OCI-LY7 (cell line): ENCODE data around the gene BRINP2. TPM values are rescaled to one million over a fixed set of nuclear protein-coding genes. Genes with fewer than 3 reads are reported as not detected.

Experiments used
- BruUV-seq: library from RNA; stranded (reverse); fragments of 400-500 nt; replicated peaks from 2 replicates; lab custom pipeline; 2021; lab: Mats Ljungman, UMichigan
- CTCF ChIA-PET: fragments of 300-600 bp; sonication (Branson Sonifier 250); formaldehyde crosslinking; loops from one replicate; lab custom pipeline; 2022; ENCODE audit warnings: antibody characterized with exemption; ENCODE audit not compliant: unreplicated experiment; lab: Charles Lee
- POLR2A ChIA-PET: fragments of 300-600 bp; sonication (Branson Sonifier 250); formaldehyde crosslinking; loops from one replicate; lab custom pipeline; 2022; ENCODE audit warnings: antibody characterized with exemption; lab: Charles Lee
- DNase-seq: peaks from one replicate; pipeline ENCODE4 v3.0.0-alpha.2; 2015; ENCODE audit warnings: low spot score
- H2AFZ ChIP-seq: fragments of 200-600 bp; sonication (generic), shearing (Covaris generic); 2 replicates; pipeline ENCODE4 v1.6.1; 2014; ENCODE audit warnings: mild to moderate bottlenecking, antibody characterized with exemption, low read length, moderate library complexity
- H3K27ac ChIP-seq: fragments of 200-600 bp; sonication (generic); 2 replicates; pipeline ENCODE4 v1.5.1; 2014; ENCODE audit warnings: mixed run types, low read depth, mild to moderate bottlenecking, moderate library complexity, low read length, inconsistent platforms; ENCODE audit not compliant: poor library complexity, severe bottlenecking
- H3K36me3 ChIP-seq: fragments of 200-600 bp; sonication (generic); 2 replicates; pipeline ENCODE4 v1.6.1; 2014; ENCODE audit warnings: mild to moderate bottlenecking, antibody characterized with exemption, low read length, moderate library complexity, mixed read lengths; ENCODE audit not compliant: insufficient read depth
- H3K4me1 ChIP-seq: fragments of 200-600 bp; sonication (generic); 2 replicates; pipeline ENCODE4 v1.5.1; 2014; ENCODE audit warnings: mild to moderate bottlenecking, low read length; ENCODE audit not compliant: insufficient read depth, poor library complexity, severe bottlenecking
- H3K4me2 ChIP-seq: fragments of 200-600 bp; sonication (generic); 2 replicates; pipeline ENCODE4 v1.6.1; 2014; ENCODE audit warnings: mild to moderate bottlenecking, low read length
- H3K4me3 ChIP-seq: fragments of 200-600 bp; sonication (generic); 2 replicates; pipeline ENCODE4 v1.5.1; 2014; ENCODE audit warnings: mild to moderate bottlenecking, low read depth, low read length; ENCODE audit not compliant: poor library complexity, severe bottlenecking
- H3K79me2 ChIP-seq: fragments of 200-600 bp; sonication (generic); 2 replicates; pipeline ENCODE4 v1.6.1; 2016; ENCODE audit warnings: low read depth, mild to moderate bottlenecking, low read length, moderate library complexity, mixed read lengths; ENCODE audit not compliant: insufficient read depth
- H3K9me2 ChIP-seq: fragments of 200-600 bp; sonication (generic); 2 replicates; pipeline ENCODE4 v1.6.1; 2016; ENCODE audit warnings: mild to moderate bottlenecking, low read length, mixed read lengths; ENCODE audit not compliant: insufficient read depth
- H3K9me3 ChIP-seq: fragments of 200-600 bp; sonication (generic); 2 replicates; pipeline ENCODE4 v1.6.1; 2014; ENCODE audit warnings: mild to moderate bottlenecking, mixed run types, low read length, mixed read lengths
- H4K20me1 ChIP-seq: fragments of 200-600 bp; sonication (generic); 2 replicates; pipeline ENCODE4 v1.6.1; 2014; ENCODE audit warnings: mild to moderate bottlenecking, antibody characterized with exemption, low read length, moderate library complexity, mixed read lengths; ENCODE audit not compliant: insufficient read depth
- EZH2phosphoT487 ChIP-seq: fragments of 200-600 bp; sonication (generic); IDR thresholded peaks from 2 replicates; pipeline ENCODE4 v1.6.1; 2018; ENCODE audit warnings: low read depth, borderline replicate concordance, mild to moderate bottlenecking, mixed run types, antibody characterized with exemption, low read length, moderate library complexity, mixed read lengths
- intact Hi-C: fragments of 100-400 bp; cut with micrococcal nuclease; formaldehyde crosslinking; loops from one replicate; pipeline ENCODE4 v1.10.0; 2022; ENCODE audit not compliant: unreplicated experiment
- total RNA-seq, 2 experiments: library from RNA; depleted of rRNA in 1 of 2; stranded (reverse); fragments of >200 nt in 1 of 2; shearing (Covaris generic) in 1 of 2; gene quantifications; 2 replicates each; pipeline ENCODE4 v1.2.3, GENCODE V29; 2014 to 2022
- TF ChIP-seq, protein P1 (sequence below): fragments of 200-600 bp; sonication (generic); conservative IDR thresholded peaks from 2 replicates; pipeline ENCODE4 v1.5.1; 2014; ENCODE audit warnings: mild to moderate bottlenecking, antibody characterized with exemption, low read length, moderate library complexity, mixed read lengths

BRINP2 gene
- total RNA-seq, 2 experiments from 2014 or later: not detected

DNA sequence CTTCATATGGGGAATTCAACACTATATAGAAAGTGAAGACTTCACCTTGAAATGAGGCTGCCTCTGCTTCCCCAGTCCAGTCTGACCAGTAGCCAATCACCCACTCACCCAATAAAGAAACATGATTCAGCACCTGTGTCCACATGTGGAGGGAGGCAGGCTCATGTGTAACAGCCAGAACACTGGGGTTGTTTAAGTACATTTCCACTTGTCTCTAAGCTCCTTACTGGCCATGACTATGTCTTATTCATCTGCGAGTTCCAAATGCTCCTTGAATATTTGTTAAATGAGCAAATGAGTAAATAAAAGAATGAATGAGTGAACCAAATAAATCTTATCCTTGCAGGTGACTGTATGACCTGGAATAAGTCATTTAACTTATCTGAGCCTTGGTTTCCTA is 100.1 kb downstream of the BRINP2 start:
- Histone ChIP-seq H4K20me1 (no peaks in the 10 kb centered on the region), H3K4me3 (no peak overlapping the region), H3K27ac (no peak overlapping the region), H3K9me3 (no peaks in the 10 kb centered on the region), H3K36me3 (no peaks in the 10 kb centered on the region), H3K4me2 (no peak overlapping the region), H2AFZ (no peak overlapping the region), H3K4me1 (no peaks in the 10 kb centered on the region), H3K79me2 (no peaks in the 10 kb centered on the region), H3K9me2 (no peaks in the 10 kb centered on the region)
- TF ChIP-seq EZH2phosphoT487: no peak
- TF ChIP-seq, protein P1, sequence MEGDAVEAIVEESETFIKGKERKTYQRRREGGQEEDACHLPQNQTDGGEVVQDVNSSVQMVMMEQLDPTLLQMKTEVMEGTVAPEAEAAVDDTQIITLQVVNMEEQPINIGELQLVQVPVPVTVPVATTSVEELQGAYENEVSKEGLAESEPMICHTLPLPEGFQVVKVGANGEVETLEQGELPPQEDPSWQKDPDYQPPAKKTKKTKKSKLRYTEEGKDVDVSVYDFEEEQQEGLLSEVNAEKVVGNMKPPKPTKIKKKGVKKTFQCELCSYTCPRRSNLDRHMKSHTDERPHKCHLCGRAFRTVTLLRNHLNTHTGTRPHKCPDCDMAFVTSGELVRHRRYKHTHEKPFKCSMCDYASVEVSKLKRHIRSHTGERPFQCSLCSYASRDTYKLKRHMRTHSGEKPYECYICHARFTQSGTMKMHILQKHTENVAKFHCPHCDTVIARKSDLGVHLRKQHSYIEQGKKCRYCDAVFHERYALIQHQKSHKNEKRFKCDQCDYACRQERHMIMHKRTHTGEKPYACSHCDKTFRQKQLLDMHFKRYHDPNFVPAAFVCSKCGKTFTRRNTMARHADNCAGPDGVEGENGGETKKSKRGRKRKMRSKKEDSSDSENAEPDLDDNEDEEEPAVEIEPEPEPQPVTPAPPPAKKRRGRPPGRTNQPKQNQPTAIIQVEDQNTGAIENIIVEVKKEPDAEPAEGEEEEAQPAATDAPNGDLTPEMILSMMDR: no peak
- intact Hi-C loops: no loop called here
- ChIA-PET POLR2A (no interaction called here), CTCF (no interaction called here)
- BruUV-seq: no TSS peak
- DNase-seq: no peak

DNA sequence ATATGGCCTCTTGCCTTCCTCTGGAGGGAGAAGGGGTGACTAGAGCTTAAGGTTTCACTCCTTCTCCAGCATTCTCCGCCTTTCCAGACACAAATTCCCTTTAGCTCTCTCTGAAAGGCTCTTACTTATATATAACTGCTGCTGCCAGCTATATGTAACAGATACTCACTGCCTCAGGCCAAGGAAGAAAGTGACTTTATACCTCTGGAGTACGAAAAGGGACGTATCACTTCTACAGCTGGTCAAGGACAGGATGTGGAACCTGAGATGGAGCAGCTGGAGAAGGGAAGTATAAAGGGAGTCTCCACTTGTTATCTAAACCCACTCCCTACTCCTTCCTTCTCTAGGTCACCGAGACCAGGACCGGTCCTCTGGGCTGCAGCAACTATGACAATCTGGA is 102.4 kb downstream of the BRINP2 start:
- ChIA-PET POLR2A (no interaction called here), CTCF (no interaction called here)
- Histone ChIP-seq H4K20me1 (no peaks in the 10 kb centered on the region), H2AFZ (no peak overlapping the region), H3K9me3 (no peaks in the 10 kb centered on the region), H3K9me2 (no peaks in the 10 kb centered on the region), H3K4me3 (no peak overlapping the region), H3K79me2 (no peaks in the 10 kb centered on the region), H3K36me3 (no peaks in the 10 kb centered on the region), H3K4me1 (no peaks in the 10 kb centered on the region), H3K27ac (no peak overlapping the region), H3K4me2 (no peak overlapping the region)
- DNase-seq: no peak
- no peak for TF ChIP-seq EZH2phosphoT487
- TF ChIP-seq, protein P1: no peak
- intact Hi-C loops: no loop called here
- no TSS peak for BruUV-seq

DNA sequence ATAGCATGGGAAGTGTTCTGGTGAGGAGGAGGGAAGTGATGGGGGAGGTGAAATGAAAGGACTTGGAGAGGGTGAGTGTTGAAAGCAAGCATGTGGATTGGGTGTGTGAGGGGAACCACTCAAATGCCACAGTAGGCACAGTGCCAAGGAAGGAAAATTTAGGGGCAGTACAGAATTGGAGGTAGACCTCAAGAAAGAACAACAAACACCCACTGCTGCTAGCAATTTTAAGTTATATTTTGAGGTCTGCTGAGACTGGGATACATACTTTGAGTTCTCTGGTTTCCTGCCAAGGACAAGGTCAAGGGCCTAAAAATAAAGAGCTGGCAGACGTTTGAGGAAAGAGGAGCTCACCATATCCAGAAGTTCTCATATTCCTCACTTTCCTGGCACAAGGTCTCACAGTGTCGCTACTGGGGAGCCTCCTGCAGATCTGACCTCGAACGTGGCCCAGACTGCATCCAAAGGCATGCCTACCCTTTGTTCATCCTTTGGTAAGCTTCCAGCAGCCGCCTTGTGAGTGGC is 104.0 kb downstream of the BRINP2 start:
- H3K9me3 ChIP-seq: no peaks in the 10 kb centered on the region
- no peak overlapping the region for H3K4me2 ChIP-seq
- no peaks in the 10 kb centered on the region for H3K4me1 ChIP-seq
- TF ChIP-seq, protein P1: no peak
- TF ChIP-seq EZH2phosphoT487: no peak
- no TSS peak for BruUV-seq
- intact Hi-C loops: no loop called here
- DNase-seq: no peak
- CTCF ChIA-PET: no interaction called here
- no peak overlapping the region for H2AFZ ChIP-seq
- POLR2A ChIA-PET: no interaction called here
- no peak overlapping the region for H3K27ac ChIP-seq
- no peaks in the 10 kb centered on the region for H3K9me2 ChIP-seq
- H3K36me3 ChIP-seq: no peaks in the 10 kb centered on the region
- H4K20me1 ChIP-seq: no peaks in the 10 kb centered on the region
- no peaks in the 10 kb centered on the region for H3K79me2 ChIP-seq
- no peak overlapping the region for H3K4me3 ChIP-seq
